ENCODE results near the gene ARPP21.

The ARPP21 gene

DNA sequence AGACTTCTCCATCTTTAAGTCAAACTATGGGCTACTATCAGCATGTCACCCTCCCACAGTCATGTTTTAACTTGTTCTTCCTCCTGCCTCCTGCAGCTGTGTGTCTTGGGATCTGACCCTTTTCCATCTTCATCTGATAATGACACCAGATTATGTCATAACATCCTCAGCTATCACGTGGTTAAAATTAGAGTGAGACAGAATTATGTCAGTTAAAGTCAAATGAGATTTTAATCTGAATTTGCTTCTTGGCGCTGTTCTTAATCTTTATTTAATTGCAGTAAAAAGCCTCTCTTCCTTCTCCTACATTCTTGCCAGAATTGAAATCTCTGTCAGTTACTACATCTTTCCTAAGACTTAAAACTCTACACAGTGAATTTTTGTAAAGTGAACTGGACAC lies 107.2 kb downstream of the ARPP21 start:
- TF ChIP-seq, protein P1, sequence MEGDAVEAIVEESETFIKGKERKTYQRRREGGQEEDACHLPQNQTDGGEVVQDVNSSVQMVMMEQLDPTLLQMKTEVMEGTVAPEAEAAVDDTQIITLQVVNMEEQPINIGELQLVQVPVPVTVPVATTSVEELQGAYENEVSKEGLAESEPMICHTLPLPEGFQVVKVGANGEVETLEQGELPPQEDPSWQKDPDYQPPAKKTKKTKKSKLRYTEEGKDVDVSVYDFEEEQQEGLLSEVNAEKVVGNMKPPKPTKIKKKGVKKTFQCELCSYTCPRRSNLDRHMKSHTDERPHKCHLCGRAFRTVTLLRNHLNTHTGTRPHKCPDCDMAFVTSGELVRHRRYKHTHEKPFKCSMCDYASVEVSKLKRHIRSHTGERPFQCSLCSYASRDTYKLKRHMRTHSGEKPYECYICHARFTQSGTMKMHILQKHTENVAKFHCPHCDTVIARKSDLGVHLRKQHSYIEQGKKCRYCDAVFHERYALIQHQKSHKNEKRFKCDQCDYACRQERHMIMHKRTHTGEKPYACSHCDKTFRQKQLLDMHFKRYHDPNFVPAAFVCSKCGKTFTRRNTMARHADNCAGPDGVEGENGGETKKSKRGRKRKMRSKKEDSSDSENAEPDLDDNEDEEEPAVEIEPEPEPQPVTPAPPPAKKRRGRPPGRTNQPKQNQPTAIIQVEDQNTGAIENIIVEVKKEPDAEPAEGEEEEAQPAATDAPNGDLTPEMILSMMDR (IDR thresholded peaks at IDR 0.05), result no peak

DNA sequence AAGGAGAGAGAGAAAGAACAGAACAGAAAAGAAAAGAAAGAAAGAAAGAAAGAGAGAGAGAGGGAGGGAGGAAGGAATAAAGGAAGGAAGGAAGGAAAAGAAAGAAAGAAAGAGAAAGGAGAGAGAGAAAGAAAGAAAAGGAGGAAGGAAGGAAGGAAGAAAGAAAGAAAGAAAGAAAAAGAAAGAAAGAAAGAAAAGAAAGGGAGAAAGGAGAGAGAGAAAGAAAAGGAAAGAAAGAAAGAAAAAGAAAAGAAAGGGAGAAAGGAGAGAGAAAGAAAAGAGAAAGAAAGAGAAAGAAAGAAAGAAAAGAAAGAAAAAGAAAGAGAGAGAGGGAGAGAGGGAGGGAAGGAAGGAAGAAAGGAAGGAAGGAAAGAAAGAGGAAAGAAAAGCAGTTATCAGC lies 108.8 kb downstream of the ARPP21 start:
- TF ChIP-seq, protein P1 (IDR thresholded peaks at IDR 0.05), result no peak

DNA sequence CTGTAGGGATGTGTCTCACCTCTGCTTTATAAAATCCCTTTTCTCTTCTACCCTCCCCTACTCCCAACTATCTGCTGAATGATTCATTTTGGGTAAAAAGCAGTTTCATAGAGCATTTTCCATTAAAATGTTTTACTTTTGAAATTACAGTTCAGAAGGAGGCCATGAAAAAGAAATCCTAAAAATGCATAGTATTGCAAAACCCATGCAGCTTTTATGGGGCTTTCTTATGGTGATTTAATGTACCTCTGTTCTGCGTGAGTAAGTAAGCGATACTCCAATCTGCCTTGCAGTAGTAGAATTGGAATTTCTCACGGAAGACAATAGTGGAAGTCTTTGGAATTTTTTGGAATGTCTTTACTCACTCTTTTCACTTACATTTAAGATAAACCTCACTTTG lies 111.9 kb downstream of the ARPP21 start:
- TF ChIP-seq, protein P1 (IDR thresholded peaks at IDR 0.05), result no peak

DNA sequence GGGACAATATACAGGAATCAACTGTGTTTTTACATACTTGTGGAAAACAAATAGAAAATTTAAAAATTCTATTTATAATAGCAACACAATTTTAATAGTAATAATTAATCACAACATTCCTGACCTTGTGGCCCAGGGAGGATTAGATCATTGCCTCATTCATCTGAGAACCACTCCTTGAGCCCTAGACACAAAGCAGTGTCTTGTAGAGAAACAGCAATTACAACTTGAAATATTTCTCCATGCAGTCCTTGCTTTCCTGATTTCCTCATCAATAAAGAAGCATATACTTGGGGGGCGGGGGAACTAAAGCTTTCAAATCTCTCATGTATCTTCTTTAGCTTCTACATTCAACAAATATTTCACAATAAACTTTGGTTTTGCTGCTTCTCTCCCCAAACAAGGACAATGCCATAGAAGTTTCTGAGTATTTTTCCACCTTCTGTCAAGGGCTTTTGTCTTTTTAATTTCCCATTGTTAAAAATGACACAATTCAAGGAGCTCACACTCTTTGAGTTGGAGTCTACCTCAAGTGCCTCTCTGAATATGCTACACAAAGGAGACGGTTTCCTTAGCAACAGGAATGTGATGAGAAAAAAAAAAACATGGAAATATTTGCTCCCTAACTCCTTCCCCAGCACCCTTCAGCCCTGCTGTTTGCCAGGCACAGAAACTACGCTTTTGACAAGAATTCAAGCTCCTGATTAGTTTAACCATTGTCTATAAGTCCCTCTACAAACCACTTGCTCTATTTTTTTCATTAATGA lies 118.8 kb downstream of the ARPP21 start:
- TF ChIP-seq, protein P1 (IDR thresholded peaks at IDR 0.05), result no peak

DNA sequence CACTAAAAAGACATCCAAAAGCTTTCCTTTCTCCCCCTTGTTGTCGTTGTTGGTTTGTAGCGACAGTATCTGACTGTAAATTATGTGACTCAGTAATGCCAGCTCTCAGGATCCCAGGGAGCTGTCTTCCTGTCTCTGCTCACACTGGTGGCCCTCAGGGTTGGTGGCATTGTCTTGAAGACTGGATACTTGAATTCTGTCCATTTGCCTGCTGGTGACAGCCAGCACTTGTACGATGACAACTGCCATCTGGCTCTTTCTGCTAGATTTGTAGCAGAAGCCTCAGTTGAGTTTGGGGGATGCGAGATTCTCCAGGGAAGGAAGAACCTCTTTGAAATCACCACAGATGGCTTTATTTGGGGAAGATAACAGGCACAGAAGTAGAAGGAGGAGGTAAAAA lies 120.8 kb downstream of the ARPP21 start:
- TF ChIP-seq, protein P1 (IDR thresholded peaks at IDR 0.05), result no peak

DNA sequence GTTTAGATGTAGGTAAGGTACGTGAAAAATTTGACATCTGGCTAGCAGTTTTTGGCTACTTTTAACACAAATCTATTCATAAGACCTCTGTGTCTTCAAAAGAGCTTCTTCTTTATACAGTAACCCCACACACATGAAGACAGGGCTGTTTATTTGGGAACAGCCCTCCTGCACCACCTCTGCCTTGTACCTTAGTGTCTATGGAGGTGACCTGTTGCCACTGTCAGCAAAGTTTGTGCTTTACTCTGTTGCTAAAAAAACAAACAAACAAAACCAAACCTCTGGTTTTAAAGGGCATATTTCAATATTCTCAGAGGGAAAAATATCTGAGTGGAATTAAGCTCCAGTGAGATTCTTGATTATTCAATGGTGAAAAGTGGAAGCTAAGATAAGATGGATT lies 122.0 kb downstream of the ARPP21 start:
- TF ChIP-seq, protein P1 (IDR thresholded peaks at IDR 0.05), result no peak

DNA sequence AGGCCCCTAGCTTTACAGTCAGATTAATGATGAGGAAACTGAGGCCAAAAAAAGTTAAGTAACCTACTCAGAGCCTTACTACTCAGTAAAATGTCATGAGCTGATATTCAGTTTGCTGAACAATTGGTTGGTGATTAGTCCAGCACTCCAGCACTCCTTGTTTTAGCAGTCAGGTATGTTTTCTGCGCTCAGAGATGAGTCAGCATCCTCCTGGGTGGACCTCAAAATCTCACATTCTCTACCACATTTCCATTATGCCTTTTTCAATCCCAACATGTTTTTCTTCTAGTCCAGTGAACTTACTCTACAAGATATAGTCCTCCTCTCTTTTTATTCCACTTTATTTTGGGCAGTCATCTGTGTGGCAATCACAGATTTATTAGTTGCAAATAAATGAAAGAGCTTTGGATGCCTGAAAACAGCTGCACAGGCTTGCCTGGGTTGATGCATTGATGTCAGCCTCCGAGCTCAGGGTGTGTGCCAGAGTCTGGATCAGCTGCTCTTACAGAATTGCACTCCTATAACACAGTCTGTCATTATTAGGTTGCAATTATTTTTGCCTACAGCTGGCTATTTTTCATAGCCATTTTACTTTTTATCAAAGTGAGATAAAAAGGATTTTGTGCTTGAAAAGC lies 133.2 kb downstream of the ARPP21 start:
- TF ChIP-seq, protein P1 (IDR thresholded peaks at IDR 0.05), result no peak

Data from LNCAP (cell line).